Measurements from ENCODE around the gene FHDC1. TPM values are rescaled to one million over a fixed set of nuclear protein-coding genes. Genes with fewer than 3 reads are reported as not detected.

Gene FHDC1
- total RNA-seq, 4 donors from 2014 or later = 0.34 to 0.57 (median 0.46) TPM

DNA sequence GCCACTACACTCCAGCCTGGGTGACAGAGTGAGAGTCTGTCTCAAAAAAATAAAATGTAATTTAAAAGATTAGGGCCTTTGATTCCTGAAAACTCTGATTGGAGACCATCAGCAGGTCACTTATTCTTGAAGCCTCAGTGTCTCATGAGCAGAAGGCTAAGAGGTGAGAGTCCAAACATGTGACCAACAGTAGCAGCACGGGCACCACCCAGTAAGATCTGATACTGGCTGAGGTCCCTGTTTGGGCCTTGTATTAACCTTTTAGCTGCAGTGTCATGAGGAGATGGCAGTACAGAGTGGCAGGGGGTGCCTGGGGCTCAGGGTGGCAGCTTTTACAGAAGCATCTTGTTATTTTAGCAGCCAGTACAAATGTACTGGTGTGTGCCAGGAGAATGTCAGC is 89.3 kb downstream of the FHDC1 start:
- TF ChIP-seq, protein P1, sequence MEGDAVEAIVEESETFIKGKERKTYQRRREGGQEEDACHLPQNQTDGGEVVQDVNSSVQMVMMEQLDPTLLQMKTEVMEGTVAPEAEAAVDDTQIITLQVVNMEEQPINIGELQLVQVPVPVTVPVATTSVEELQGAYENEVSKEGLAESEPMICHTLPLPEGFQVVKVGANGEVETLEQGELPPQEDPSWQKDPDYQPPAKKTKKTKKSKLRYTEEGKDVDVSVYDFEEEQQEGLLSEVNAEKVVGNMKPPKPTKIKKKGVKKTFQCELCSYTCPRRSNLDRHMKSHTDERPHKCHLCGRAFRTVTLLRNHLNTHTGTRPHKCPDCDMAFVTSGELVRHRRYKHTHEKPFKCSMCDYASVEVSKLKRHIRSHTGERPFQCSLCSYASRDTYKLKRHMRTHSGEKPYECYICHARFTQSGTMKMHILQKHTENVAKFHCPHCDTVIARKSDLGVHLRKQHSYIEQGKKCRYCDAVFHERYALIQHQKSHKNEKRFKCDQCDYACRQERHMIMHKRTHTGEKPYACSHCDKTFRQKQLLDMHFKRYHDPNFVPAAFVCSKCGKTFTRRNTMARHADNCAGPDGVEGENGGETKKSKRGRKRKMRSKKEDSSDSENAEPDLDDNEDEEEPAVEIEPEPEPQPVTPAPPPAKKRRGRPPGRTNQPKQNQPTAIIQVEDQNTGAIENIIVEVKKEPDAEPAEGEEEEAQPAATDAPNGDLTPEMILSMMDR (IDR thresholded peaks at IDR 0.05; ENCODE audit: low read depth) = no peak

DNA sequence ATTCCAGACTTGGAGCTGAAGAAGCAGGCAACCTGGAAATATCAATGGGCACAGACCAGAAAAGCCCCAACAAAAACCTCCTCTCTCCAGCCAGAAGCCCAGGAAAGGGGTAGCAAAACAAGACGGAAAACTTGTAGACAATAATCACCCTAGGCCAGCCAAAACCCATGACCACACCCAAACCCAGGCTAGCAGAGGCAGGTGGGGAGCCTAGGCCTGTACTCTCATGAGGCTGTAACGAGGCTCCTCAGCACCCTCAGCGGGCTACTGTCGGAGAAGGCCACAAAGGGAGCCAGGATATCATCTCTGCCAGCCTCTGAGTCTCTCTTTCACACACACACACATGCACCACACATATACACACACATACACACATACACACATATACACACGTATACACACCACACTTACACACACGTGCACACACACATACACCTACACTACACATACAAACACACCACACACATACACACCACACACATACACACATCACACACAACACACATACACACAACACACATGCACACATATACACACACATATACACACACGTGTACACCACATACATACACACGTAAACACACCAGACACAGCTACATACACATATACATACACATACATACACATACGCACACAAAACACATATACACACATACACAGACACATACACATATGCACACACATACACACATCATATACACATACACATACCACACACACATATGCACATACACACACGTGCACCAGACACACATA is 90.6 kb downstream of the FHDC1 start:
- TF ChIP-seq, protein P1 (IDR thresholded peaks at IDR 0.05; ENCODE audit: low read depth) = no peak

DNA sequence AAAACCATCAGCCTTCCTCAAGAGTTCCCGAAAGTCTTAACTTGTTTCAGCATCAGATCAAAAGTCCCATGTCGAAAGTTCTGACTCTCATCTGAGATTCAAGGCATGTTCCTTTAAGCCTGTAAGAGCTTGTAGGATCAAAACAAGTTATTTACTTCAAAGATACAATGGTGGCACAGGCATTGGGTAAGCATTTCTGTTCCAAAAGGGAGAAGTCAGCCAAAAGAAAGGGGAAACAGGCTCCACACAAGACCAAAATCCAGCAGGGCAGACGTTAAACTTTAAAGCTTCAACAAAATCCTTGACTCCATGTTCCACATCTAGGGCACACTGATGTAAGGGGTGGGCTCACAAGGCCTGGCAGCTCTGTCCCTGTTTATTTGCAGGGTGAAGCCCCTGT is 91.7 kb downstream of the FHDC1 start:
- TF ChIP-seq, protein P1 (IDR thresholded peaks at IDR 0.05; ENCODE audit: low read depth) = no peak

DNA sequence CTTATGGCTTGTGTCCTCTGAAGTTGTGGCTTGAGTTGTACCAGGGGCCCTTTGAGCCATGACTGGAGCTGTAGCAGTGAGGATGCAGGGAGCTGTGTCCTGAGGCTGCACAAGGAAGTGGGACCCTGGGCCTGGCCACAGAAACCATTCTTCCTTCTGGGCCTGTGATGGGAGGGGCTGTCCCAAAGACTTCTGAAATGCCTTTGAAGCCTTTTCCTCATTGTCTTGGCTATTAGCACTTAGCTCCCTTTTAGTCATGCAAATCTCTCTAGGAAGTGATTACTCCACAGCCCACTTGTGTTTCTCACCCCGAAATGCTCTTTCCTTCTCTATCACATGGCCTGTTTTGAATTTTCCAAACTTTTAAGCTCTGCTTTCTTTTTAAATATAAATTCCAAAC is 92.4 kb downstream of the FHDC1 start:
- TF ChIP-seq, protein P1 (IDR thresholded peaks at IDR 0.05; ENCODE audit: low read depth) = no peak

Other genes starting within 250 kb of the FHDC1 start
- under 1 TPM in 2 of 4 donors, not detected in 2; 0.22 to 0.34 TPM for gene TIGD4, start 156.6 kb upstream of the FHDC1 start, total RNA-seq
- gene ARFIP1, start 156.4 kb upstream of the FHDC1 start, total RNA-seq = 10 to 100 TPM; 17.7 to 31.8 (median 27.3) TPM

All from subcutaneous adipose tissue (tissue), 4 donors.